Hematopoietic multipotent progenitor cell treated with erythropoietin and hydrocortisone succinate and interleukin-3 and kit ligand, for 8 days (in vitro differentiated cells): ENCODE measurements around the gene PPFIA3.

Experiments used
- DNase-seq: peaks from one replicate; pipeline ENCODE4 v3.0.0-alpha.2; 2015

Gene PPFIA3

DNA sequence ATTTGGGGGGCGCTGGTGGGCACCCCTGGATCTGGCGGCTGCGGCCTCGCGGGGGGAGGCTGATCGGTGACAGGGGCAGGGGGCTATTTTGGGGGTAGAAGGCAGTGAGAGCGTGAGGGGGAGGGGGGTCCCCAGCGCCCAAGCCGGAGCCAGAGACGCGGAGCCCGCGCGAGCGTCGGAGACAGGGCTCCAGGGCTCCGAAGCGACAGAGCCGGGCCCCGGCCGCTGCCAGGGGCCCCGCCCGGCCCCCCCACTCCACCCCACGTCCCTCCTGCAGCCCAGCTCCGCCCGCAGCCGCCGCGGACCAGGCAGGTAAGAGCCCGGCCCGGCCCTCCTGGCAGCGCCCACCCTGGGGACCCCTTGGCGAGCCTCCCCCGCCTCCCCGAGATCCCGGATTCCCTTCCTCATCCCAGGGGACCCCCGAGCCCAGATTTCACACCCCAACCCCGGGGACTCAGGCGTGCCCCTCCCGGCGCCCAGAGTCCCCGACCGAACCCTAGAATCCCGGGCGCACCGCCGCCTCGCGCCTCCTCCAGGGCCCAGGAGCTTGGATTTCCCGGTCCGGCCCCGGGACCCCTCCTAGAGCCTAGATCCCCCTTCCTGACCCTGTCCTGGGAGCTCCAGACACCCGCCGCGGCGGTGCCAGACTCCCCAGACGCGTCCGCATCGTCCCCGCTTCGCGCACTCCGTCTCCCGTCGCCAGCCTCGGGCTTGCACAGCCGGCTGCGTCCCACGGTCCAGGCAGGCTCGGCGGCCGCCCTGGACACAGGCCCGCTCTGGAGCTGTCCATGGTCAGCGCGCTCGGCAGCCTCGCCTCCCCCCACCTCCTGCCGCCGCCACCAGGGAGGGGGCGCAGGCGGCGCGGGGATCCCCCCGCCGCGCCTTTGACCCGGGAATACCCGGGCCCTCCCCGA lies at the start of gene PPFIA3:
Gene PPFIA3, plus strand, starts transcription at position 134 of the 914 bp plus-strand sequence. CDS start 8,330 bp downstream, outside the sequence.
- DNase-seq = no peak

DNA sequence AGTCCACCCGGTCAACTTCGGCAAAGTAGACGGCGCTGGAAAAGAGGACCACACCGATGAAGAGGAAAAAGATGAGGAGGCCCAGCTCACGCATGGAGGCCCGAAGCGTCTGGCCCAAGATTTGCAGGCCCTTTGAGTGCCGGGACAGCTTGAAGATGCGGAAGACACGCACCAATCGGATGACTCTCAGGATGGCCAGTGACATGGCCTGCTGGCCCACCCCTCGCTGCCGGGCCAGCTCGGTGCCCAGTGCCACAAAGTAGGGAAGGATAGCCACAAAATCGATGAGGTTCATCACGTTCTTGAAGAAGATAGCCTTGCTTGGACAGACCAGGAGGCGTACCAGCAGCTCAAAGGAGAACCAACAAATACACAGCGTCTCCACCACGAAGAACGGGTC lies 48.9 kb upstream of the PPFIA3 start:
- no peak for DNase-seq

DNA sequence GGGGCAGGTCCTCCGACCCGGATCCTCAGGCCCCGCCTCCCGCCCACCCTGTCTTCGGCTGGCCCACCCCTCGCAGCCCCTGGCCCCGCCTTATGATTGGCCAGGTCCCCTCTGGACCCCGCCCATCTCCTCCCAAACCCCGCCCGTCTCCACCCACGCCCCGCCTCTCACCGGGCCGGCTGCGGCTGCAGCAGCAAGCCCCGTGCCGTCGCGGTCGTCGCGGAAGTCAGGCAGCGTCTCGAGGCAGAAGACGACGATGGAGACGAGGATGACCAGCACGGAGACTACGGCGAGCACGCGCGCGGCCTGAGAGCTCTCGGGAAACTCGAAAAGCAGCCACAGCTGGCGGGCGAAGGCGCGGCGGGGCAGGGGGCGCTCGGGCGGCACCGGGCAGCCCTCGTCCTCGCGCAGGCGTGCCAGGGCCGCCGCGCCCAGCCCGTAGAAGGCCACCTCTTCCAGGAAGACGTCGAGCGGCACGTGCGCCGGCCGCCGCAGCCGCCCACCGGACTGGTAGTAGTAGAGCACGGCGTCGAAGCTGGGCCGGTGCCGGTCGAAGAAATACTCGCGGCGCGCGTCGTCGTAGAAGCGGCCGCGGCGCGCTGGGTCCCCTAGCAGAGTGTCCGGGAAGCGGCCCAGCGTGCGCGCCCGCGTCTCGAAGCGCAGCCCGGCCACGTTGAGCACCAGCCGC lies 47.3 kb upstream of the PPFIA3 start:
- DNase-seq = no peak

DNA sequence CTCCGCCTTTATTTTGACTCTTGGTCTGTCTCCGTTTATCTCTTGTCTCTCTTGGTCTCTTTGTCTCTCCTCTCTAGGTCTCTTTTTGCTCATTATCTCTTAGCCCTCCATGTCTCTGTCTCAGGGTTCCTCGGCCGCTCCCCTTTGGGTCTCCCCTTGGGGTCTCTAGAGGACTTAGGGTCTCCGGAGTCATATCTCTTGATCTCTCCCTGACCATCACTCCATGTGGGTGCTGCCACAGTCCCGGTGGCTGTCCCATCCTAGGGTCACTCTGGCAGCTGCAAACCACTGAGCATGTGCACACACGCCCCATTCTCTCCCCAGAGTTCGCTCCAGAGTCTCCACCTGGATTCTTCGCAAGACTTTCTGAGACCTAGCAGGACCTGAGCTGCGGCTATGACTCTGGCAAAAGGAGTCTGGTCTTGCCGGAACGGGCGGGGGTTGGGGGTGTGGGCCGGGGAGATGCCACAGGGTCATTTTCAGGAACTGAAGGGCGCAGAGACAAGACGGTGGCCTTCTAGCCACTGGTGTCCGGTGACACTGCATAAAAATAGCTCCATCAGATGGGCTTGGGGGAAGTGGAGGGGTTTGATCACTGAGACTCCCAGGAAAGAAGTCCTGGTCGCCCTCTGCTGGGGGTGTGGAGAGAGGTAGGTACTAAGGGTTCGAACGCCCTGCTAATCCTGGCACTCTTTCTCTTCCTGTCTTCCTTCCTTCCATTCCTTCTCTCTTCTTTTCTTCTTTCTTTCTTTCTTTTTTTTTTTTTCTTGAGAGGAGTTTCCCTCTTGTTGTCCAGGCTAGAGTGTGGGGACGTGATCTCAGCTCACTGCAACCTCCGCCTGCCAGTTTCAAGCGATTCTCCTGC lies 45.6 kb upstream of the PPFIA3 start:
- DNase-seq = peak; percentile 35

DNA sequence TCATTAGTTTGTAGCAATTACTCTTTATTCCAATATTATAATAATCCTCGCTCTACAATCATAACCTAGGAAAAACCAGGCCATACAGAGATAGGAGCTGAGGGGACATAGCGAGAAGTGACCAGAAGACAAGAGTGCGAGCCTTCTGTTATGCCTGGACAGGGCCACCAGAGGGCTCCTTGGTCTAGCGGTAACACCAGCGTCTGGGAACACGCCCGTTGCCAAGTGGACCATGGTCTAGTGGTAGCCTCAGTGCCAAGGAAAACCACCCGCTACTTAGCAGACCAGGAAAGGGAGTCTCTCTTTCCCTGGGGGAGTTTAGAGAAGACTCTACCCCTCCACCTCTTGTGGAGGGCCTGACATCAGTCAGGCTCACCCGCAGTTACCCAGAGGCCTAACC lies 44.5 kb upstream of the PPFIA3 start:
- peak; percentile 42 for DNase-seq

DNA sequence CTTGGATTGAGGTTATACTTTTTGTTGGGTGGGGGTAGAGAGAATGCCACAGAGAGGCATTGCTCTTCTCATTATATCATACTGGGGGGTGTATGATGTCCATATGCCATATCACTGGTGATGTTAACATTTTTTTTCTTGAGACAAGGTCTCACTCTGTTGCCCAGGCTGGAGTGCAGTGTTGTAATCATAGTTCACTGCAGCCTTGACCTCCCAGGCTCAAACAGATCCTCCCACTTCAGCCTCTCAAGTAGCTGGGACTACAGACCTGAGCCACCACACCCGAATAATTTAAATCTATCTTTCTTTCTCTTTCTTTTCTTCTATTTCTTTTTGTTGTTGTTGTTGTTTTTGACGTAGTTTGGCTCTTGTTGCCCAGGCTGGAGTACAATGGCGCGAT lies 39.0 kb upstream of the PPFIA3 start:
- no peak for DNase-seq

DNA sequence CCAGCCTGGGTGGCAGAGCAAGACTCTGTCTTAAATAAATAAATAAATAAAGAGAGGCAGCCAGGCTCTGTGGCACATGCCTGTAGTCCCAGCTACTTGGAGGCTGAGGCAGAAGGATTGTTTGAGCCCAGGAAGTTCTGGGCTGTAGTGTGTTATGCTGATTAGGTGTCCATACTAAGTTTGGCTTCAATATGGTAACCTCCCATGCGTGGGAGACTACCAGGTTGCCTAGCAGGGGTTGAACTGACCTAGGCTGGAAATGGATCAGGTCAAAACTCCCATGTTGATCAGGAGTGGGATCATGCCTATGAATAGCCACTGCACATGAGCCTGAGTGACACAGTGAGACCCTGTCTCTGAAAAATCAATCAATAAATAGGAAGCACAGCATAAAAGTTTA lies 38.1 kb upstream of the PPFIA3 start:
- DNase-seq = no peak

DNA sequence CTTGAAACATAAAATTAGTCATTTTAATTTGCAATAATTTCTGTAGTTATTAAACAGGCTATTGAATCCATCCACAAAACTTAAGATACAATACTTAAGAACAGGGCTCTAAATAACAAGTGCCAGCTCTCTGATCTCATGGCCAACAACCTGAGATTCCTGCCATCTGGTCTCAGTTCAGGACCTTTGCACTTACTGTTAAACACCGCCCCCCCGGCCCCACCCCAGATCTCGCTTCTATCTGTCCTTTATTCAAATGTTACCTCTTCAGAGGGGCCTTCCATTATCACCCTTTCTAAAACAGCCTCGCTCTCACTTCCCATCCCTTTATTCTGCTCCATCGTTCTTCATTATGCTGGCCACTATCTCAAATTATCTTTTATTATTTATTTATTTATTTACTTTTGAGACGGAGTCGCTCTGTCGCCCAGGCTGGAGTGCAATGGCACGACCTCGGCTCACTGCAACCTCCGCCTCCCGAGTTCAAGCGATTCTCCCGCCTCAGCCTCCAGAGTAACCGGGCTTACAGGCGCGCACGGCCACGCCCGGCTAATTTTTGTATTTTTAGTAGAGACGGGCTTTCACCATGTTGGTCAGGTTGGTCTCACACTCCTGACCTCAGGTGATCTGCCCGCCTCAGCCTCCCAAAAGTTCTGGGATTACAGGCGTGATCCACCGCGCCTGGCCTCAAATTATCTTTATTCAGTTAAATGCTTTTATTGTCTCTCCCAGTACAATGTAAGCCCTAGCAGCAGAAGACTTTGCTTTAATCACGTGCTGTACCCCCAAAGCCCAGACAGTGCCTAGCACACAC lies 34.9 kb upstream of the PPFIA3 start:
- no peak for DNase-seq

DNA sequence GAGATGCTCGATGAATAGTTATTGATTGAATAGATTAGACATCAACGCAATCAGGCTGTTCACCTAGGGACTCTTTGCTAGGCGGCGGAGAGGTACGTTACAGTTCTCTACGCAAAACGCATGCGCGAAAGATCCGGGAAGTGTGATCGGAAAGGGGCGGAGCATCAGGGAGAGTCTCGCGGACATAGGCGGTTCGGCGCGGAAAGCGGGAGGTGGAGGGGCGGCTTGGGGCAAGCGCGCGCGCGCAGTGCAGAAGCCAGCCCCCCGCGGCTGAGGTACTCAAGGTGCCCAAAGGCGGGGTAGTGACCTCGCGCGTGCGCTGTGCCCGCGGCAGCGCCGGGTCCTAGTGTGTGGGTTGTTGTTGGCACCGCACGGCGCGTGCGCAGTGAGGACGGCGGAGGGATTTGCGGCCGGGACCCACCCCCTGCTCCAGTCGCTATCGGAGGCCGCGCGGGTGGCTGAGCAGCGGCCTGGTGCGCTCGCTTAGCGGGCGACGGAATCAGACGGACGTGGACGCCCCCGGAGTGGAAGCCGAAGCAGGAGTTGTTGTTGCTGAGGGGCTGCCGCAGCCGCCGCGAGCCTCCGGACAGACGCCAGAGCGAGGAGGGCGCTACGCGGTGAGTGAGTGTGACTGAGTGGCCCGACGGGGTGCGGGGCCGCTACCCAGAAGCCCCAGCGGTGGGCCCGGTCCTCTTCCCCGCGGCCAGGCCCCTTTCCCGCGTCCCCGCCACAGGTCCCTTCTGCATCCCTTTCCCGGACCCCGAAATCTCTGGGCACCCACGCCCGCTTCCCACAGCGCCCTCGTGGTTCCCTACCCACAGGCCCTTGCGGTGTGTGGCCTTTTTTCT lies 34.1 kb upstream of the PPFIA3 start, which contains the start of gene SNRNP70:
Gene SNRNP70, plus strand, starts transcription at position 432 of the 848 bp plus-strand sequence. CDS start 964 bp downstream, outside the sequence.
- DNase-seq = peak; percentile 99

DNA sequence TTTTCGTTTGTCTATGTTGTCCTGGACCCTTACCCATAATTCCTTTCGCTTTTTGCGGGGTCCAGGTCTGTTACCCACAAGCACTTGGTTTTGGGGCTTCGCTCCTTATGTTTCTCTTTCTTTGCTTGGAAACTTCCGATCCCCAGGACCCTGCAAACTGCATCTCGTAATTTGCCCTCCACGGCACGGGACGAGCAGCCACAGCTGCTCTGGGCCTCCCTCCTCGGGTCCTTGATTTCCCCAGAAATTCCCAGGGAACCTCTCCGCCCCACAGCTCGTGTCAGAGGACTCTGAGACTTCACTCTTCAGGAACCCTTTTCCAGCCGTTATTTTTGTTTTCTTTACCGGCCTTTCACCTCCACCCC lies 33.5 kb upstream of the PPFIA3 start:
- no peak for DNase-seq

DNA sequence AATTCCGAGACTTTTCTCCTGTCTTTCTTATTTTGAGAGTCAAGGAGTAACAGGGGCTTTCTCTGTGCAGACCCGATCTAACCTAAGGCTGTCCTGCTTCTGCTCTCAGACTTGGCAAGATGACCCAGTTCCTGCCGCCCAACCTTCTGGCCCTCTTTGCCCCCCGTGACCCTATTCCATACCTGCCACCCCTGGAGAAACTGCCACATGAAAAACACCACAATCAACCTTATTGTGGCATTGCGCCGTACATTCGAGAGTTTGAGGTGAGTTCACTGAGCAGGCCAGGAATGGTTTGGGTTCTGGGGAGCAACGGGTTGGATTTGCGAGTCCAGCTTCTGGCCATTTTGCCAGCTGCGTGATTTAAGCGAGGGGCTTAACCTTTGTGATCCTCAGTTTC lies 33.0 kb upstream of the PPFIA3 start:
- no peak for DNase-seq

DNA sequence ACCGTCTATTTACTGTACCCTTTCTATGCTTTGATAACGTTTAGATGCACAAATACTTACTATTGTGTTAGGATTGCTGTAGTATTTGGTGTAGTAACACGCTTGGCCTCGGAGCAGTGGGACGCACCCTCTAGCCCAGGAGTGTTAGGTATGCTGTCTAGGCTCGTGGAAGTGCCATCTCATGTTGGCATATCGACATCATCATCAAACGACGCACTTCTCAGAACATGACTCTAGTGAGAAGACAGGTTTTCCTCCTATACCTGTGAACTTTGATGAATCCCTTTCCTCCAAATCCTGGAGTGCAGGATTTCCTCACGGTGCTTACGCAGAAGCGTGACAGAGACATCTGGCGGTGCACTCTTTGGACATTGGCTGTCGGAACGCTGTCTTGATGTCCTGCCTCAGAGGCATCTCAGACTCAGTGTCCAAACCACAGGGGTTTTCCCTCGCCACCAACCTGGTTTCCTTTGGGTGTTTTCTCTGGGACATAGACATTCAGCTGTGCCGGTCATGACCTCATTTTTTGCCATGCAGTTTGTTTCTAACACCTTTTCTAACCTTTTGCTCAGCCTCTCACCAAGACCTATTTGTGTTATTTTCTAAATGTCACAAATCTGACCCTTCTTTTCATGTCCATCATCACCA lies 27.8 kb upstream of the PPFIA3 start:
- no peak for DNase-seq

DNA sequence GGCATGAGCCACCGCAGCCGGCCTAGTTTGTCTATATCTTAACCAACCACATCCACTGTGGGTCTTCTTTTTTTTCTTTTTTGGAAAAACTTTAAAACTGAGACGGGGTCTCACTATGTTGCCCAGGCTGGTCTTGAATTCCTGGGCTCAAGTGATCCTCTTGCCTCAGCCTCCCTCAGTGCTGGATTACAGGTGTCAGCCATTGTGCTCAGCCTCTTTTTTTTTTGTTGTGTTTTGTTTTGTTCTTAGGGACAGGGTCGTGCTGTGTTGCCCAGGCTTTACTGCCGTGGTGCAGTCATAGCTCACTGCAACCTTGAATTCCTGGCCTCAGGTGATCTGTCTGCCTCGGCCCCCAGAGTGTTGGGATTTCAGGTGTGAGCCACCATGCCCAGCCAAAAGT lies 26.7 kb upstream of the PPFIA3 start:
- DNase-seq = no peak

DNA sequence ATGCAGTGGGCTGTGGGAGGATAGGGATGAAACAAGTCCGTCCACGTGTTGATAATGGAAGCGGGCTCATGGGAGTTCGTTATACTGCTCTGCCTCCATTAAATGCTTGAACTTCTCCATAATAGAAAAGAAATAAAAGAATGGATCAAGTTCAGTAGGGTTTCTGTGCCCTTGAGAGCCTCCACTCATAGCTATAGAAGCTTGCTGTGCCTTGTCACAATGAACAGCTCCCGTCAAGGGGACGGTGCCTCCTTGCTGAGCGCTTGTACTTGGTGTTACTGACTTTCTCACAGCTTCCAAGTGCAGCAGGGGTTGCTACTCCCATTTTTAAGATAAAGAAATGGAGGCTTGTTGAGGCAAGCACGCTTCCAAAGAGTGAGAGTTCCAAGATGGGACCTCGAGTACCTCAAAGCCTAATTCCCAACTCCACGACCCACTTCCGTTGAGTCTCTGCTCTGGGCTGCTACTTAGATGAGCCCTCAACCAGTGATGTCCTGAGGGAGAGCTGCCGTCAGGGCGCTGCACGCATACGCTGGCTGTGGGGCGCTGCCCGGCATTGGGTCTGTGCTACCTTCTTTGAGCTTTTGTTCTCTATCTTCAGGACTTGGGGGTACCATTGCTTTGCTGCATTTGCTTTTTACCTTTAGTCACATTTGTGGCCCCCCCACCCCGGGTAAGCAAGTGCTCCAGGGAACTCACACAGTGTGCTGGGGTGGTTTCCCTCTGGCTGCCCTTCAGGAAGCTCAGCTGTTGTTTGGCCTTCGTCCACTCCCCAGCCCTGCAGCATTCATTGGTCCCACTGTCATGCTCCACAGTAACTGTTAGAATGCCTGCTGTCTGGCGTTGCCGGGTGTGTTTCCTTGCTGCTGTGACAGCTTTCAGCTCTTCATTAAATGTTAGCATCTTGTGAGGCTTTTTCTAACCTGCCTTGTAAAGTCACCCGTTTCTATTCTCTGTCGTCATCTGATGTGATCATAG lies 24.6 kb upstream of the PPFIA3 start:
- DNase-seq = no peak

DNA sequence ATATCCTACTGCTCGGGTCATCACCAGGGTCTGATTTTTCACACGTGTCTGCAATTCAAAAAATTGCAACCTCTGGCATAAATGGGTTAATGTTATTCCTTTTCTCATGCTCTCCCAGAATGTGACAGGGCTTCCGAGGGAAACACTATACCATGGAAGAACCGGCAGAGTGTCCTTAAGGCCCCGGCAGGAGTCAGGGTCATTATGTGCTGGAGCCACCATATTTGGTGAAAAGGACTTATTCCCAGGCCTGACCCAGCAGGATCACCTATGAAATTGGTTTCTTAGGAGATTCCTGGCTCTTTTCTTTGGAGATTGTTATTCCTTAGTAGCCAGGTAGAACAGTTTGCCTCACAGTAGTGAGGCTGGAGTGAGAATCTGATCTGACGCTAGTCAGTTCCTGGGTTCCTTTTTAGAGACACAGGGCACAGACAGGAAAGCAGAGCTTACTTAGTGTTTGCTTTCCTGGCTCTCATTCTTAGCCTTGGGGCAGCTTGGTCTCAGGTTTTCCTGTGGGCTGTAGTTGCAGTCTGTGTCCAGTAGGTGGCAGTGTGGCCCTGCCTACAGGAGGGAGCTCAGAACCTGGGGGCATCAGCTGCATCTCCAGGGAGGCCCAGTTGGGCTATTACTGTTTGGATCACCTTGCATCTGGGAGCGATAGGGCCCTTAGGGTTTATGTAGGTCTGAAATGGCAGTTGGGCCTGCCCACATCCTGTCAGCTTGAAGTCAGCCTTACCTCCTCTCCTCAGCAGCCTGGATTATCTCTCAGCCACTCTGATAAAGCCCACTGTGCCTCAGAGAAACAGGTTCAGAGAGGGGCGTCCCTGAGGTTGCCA lies 21.7 kb upstream of the PPFIA3 start:
- DNase-seq = peak; percentile 82

DNA sequence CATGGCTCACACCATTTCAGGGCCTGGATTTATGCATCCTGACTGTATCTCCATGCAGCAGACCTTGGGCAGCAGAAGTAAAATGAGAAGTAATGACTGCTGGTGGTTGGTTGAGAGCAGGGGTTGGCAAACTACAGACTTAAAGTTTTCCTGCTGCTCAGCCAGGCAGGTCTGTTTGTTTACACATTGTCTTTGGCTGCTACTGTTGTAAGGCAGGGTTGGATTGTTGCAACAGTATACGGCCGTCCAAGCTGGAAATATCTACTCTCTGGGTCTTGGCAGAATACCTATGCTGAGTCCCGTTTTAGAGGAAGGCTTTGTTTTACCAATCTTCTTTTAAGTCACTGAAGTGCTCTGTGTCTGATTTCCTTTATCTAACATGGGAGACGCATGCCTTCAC lies 20.5 kb upstream of the PPFIA3 start:
- DNase-seq = no peak

DNA sequence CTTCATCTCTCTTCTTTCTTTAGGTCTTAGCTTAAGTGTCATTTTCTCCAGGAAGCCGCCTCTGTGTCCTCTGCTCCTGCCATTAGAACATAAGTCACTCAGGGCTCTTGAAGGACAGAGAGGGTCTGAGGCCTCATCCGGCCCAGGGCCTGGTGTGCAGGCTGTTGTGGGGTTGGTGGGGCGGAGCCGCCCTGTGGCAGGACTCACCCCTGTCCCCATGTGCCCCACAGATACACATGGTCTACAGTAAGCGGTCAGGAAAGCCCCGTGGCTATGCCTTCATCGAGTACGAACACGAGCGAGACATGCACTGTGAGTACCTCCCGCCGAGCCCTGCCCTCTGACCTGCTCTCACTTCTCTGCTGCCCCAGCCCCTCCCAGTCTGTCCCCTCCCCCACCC lies 18.2 kb upstream of the PPFIA3 start:
- DNase-seq = no peak

DNA sequence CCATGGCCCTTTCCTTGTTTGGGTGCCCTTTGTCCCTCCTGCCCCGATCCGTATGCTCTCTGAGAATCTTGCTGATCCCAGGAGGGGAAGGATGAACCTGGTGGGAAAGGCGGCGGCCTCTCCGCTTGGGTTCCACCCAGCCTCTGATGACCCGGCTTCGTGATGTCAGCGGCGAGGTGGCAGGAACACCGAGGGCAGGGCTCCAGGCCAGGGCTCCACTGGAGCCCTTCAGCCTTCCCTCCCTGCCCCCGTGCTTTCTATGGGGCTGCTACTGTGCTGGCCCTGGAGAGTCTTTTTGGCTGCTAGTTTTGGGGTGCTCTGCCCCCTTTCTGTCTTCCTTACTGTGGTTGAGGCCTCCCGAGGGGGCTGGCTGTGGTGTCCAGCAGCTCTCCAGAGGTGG lies 17.0 kb upstream of the PPFIA3 start:
- no peak for DNase-seq
